ENCODE measurements around the gene TRIM6.
A peak's percentile ranks its signal among the peaks of the same experiment; 100 is the strongest.

TRIM6 gene, protein sequence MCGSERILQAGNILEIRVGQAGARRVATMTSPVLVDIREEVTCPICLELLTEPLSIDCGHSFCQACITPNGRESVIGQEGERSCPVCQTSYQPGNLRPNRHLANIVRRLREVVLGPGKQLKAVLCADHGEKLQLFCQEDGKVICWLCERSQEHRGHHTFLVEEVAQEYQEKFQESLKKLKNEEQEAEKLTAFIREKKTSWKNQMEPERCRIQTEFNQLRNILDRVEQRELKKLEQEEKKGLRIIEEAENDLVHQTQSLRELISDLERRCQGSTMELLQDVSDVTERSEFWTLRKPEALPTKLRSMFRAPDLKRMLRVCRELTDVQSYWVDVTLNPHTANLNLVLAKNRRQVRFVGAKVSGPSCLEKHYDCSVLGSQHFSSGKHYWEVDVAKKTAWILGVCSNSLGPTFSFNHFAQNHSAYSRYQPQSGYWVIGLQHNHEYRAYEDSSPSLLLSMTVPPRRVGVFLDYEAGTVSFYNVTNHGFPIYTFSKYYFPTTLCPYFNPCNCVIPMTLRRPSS

DNA sequence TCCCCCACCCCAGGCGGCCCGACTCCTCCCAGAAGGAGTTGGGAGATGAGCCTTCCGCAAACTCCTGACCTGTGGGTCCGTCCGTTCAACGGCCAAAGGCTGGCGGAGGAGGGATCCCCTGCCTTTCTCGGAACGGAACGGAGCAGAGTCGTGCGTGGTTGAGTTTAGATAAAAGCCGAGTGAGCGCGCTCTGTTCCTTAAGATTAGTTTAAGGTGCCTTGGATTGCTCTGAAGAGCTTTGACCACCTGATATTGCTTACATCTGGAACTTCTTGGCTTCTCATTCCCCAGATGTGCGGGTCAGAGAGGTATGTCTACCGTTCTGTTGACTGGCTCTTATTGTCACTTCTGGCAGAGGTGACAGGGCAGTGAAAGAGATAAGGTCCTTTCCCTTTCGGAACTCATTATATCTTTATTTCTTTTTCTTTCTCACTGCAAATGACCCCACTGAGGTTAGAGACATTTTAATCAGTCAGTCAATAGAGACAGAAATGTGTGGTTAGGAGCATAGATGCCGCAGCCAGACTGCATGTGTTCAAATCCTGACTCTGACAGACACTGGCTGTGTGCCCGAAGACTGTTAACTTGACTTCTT is at the start of gene TRIM6:
Gene TRIM6 (plus strand): TSS at position 31 of the 595 bp plus-strand sequence. CDS start 261 bp downstream, at position 292.
- H3K4me1 ChIP-seq: peaks cover 36% of the 10 kb centered on the region
- peak within 1 kb of the TSS; percentile 68 for H3K9ac ChIP-seq
- peak within 1 kb of the TSS; percentile 57 for H3K4me2 ChIP-seq
- H3K27ac ChIP-seq: peak within 1 kb of the TSS; percentile 68
- no peaks in the 10 kb centered on the region for H3K36me3 ChIP-seq
- TF ChIP-seq Cebpa-rat (IDR thresholded peaks at IDR 0.05): no peak
- H3K4me3 ChIP-seq: peak within 1 kb of the TSS; percentile 65
- H3K9me3 ChIP-seq: no peaks in the 10 kb centered on the region
- H3K27me3 ChIP-seq: no peaks in the 10 kb centered on the region
- H4K20me1 ChIP-seq: no peaks in the 10 kb centered on the region

DNA sequence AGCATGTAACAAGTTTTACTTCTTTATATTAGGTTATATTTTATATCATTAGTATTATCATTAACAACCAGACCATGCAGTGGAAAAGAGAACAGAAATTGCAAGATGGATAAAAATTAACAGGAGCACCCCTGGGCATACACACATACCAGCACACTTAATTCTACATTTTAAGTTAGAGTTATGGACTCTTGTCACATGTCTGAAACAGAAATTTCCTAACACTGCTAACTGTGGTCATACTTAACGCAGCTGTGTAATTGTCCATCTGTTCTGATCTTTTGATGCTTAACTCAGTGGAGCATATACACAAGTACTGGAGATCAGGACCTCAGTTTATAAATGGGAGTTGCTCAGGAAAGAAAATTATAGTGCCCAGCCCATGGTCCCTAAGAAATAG is 48.5 kb upstream of the TRIM6 start:
- H3K36me3 ChIP-seq: no peaks in the 10 kb centered on the region
- no peaks in the 10 kb centered on the region for H3K9me3 ChIP-seq
- no peak overlapping the region for H3K9ac ChIP-seq
- no peaks in the 10 kb centered on the region for H3K4me1 ChIP-seq
- H3K27ac ChIP-seq: no peak overlapping the region
- TF ChIP-seq Cebpa-rat (IDR thresholded peaks at IDR 0.05): no peak
- no peak overlapping the region for H3K4me2 ChIP-seq
- H3K27me3 ChIP-seq: no peaks in the 10 kb centered on the region
- H4K20me1 ChIP-seq: no peaks in the 10 kb centered on the region
- no peak overlapping the region for H3K4me3 ChIP-seq

DNA sequence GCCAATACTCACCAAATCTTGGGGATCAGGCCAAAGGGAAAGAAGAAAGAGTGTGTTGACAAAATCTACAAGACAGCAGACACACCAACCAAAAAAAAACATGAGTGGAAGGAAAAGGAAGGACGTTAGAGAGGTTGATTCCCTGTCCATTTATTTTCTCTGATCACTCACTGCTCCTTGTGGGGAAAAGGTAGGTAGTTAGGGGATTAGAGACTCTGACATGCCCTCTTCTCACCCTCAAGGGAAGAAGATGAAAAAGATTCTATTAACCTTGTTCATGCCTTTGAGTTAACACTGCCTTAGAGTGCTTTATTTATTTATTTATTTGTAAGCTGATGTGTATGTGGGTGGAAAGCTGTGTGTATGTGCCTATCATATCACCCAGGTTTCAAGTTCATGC is 48.0 kb upstream of the TRIM6 start, which contains the start of gene OR52H1:
Gene OR52H1 (minus strand): TSS at position 101 of the 400 bp plus-strand sequence. CDS start 3,035 bp downstream, outside the sequence.
- Histone ChIP-seq H3K4me2 (no peak within 1 kb of the TSS), H3K27ac (no peak within 1 kb of the TSS), H3K9me3 (no peaks in the 10 kb centered on the region), H3K27me3 (no peaks in the 10 kb centered on the region), H3K4me3 (no peak within 1 kb of the TSS), H3K9ac (no peak within 1 kb of the TSS), H3K4me1 (no peaks in the 10 kb centered on the region), H3K36me3 (no peaks in the 10 kb centered on the region), H4K20me1 (no peaks in the 10 kb centered on the region)
- no peak for TF ChIP-seq Cebpa-rat (IDR thresholded peaks at IDR 0.05)

DNA sequence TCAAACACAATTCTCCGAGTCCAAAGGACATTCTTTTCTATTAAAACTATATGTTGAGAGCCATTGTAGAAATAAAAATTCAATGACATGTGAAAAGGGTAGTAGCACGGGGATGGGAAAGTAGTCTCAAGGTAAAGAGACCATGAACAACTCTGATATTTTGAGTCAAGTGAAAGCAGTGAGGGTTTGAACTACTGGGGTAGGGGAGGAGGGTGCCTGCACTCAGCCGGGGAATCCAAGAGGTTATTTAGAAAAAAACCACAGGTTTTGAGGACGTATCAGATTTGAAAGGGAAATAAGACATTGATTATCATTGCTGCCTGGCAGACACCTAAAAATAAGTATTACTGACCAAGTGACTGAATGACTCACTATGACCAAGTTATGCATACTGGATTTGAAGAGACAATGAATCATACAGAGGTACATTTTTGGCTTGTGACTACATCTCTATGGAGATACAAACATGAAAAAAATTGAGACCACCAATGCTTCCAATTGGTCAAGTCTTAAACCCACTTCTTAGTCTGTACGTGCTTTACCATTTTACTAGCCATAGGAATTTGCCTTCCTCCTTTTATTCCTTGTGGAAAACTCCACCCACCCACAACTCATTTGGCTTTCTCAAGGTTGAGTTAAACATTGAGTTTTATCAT is 45.9 kb upstream of the TRIM6 start:
- Histone ChIP-seq H3K9me3 (no peaks in the 10 kb centered on the region), H4K20me1 (no peaks in the 10 kb centered on the region), H3K4me2 (no peak overlapping the region), H3K27ac (no peak overlapping the region), H3K4me3 (no peak overlapping the region), H3K36me3 (no peaks in the 10 kb centered on the region), H3K27me3 (no peaks in the 10 kb centered on the region), H3K9ac (no peak overlapping the region), H3K4me1 (peaks cover 4% of the 10 kb centered on the region; the same call in 1 of the 2 replicates)
- TF ChIP-seq Cebpa-rat (IDR thresholded peaks at IDR 0.05): no peak

DNA sequence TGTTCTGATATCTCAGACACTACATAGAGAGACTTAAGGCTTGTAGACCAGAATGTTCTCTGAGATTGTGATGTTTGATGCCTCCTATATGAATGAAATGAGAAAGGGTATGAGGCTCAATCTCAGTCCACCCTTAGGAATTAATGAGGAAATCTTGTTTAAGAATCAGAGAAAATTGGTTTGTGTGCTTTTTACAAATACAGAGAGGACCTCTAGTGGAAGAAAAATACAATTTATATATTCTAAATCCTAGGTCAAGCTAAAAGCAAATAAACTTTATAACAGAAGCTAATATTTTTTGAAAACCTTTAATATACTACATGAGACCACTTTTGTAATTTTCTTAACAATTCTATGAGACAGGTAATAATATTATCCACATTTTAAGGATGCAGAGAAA is 43.1 kb upstream of the TRIM6 start:
- Histone ChIP-seq H3K36me3 (no peaks in the 10 kb centered on the region), H3K4me2 (no peak overlapping the region), H3K4me1 (peaks cover 6% of the 10 kb centered on the region; the same call in 1 of the 2 replicates), H3K27ac (no peak overlapping the region), H3K9ac (no peak overlapping the region), H3K27me3 (no peaks in the 10 kb centered on the region), H3K4me3 (no peak overlapping the region), H3K9me3 (no peaks in the 10 kb centered on the region), H4K20me1 (no peaks in the 10 kb centered on the region)
- TF ChIP-seq Cebpa-rat (IDR thresholded peaks at IDR 0.05): no peak

DNA sequence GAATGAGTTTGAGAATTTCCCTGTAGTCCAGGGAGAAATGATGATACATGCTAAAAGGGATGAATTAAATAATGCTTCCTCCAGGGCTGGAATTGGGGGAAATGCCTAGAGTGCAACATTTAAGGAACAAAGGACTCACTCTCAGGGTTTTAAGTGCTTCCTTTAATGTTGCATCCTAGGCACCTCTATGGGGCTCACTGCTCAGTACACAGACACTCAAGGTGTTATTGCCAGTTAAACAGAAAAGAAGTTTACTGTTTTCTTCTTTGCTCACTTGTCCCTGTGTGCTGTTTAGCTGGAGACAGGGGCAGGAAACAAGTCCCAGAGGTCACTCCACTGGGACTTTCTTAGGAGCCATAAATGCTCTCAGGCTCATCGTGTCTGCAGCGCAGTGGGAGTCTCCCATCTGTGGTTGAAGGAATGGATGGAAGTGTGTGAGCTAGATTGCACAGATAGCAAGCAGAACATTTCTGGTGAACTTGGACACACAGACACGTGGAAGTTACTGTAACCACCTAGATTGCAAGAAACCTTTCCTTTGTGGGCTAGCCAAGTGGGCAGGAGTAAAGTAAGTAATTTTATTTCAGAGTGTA is 39.7 kb upstream of the TRIM6 start:
- no peak overlapping the region for H3K9ac ChIP-seq
- no peaks in the 10 kb centered on the region for H3K27me3 ChIP-seq
- no peaks in the 10 kb centered on the region for H3K9me3 ChIP-seq
- H3K4me2 ChIP-seq: no peak overlapping the region
- no peak overlapping the region for H3K27ac ChIP-seq
- no peak for TF ChIP-seq Cebpa-rat (IDR thresholded peaks at IDR 0.05)
- H3K4me3 ChIP-seq: no peak overlapping the region
- H4K20me1 ChIP-seq: no peaks in the 10 kb centered on the region
- peaks cover 6% of the 10 kb centered on the region; the same call in 1 of the 2 replicates for H3K4me1 ChIP-seq
- H3K36me3 ChIP-seq: no peaks in the 10 kb centered on the region

DNA sequence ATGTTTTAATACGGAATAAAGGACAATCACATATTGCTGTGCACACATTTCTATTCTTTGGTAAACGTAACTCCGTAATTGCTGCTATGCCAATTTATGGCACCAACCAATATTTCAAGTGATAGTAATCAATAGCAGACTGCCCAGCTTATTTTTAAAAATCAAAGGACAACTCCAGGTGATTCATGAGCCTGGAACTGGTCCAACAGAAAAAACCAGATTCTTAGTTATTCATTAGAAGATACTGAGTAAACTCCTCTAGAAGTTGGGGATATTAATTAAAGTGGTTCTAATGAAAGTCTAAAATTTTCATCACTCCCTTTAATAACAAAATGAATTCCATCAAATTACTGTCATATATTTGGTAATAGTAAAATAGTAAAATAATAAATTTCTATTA is 38.7 kb upstream of the TRIM6 start:
- Histone ChIP-seq H3K36me3 (no peaks in the 10 kb centered on the region), H3K4me1 (peaks cover 6% of the 10 kb centered on the region; the same call in 1 of the 2 replicates), H3K27me3 (no peaks in the 10 kb centered on the region), H3K9ac (no peak overlapping the region), H3K27ac (no peak overlapping the region), H3K4me2 (no peak overlapping the region), H4K20me1 (no peaks in the 10 kb centered on the region), H3K9me3 (no peaks in the 10 kb centered on the region), H3K4me3 (no peak overlapping the region)
- TF ChIP-seq Cebpa-rat (IDR thresholded peaks at IDR 0.05): no peak

DNA sequence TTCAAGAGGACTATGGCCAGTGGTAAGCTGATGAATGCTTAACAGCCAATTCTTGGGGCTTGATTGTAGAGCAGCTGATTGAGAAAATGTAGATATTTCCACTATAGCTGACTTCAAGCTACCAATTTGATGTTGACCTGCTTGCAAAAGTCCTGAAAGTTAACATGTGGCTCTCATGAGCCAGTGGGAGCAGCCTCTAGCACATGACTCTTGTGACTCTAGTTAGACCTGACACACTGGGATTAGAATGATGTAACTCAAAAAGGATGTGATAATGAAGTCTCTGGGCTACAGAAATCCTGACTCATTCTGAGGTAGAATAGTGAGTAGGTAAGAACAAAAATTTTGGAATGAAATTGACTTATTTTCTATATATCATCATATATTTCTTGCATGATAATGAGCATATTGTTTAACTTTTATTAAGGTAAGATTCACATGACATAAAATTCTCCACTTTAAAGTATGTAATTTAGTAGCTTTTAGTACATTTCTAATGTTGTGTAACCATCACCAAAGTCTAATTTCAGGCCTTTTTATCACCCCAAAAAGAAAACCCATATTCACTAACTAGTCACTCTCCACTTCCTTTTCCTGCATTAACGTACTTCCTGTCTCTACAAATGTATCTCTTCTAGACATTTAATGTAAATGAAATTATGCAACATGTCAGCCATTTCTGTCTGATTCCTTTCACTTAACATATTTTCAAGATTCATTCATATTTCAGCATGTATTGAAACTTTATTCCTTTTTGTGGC is 32.0 kb upstream of the TRIM6 start:
- no peak overlapping the region for H3K4me2 ChIP-seq
- H3K4me3 ChIP-seq: no peak overlapping the region
- TF ChIP-seq Cebpa-rat (IDR thresholded peaks at IDR 0.05): no peak
- H3K27me3 ChIP-seq: no peaks in the 10 kb centered on the region
- no peak overlapping the region for H3K9ac ChIP-seq
- H3K36me3 ChIP-seq: no peaks in the 10 kb centered on the region
- H3K9me3 ChIP-seq: peaks cover 4% of the 10 kb centered on the region
- no peaks in the 10 kb centered on the region for H4K20me1 ChIP-seq
- no peak overlapping the region for H3K27ac ChIP-seq
- H3K4me1 ChIP-seq: peaks cover 3% of the 10 kb centered on the region; the same call in 1 of the 2 replicates

DNA sequence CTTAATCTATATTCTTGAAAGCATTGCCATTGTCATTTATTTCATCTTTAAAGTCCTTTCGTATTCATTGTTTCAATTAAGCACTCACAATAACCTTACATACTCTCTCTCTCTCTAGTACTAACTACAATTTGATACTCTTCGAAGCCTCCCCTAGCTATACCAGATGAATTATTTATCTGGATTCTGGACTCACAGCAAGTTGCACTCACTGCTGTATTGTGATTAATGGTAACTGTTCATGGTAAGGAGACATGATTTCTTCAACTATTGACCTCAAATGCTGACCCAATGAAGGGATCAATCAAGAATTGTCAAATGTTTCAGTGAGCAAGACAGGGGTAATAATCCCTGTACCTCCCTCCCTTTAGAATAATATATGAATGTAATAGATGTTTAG is 21.8 kb upstream of the TRIM6 start:
- Histone ChIP-seq H3K4me3 (no peak overlapping the region), H3K9me3 (no peaks in the 10 kb centered on the region), H3K36me3 (no peaks in the 10 kb centered on the region), H3K27me3 (no peaks in the 10 kb centered on the region), H4K20me1 (no peaks in the 10 kb centered on the region), H3K4me2 (no peak overlapping the region), H3K9ac (no peak overlapping the region), H3K27ac (no peak overlapping the region), H3K4me1 (no peaks in the 10 kb centered on the region)
- no peak for TF ChIP-seq Cebpa-rat (IDR thresholded peaks at IDR 0.05)
